Liver (tissue), 9 donors: ENCODE results near the gene ARHGAP23. TPM values are rescaled to one million over a fixed set of nuclear protein-coding genes. Genes with fewer than 3 reads are reported as not detected.

Source experiments
- DNase-seq: peaks from one replicate; pipeline ENCODE4 v3.0.0-alpha.2; 2017; ENCODE audit warnings: low spot score
- H3K27ac ChIP-seq, 2 donors: one replicate each; pipeline ENCODE4 v1.7.0; 2013; ENCODE audit warnings: inconsistent platforms in 2 of 2, low read length in 2 of 2, control low read depth in 1 of 2, low read depth in 1 of 2, mild to moderate bottlenecking in 1 of 2
- H3K27me3 ChIP-seq, 4 donors: one replicate each; pipeline versions ENCODE4 v1.6.1 to v1.7.0; 2013; ENCODE audit warnings: low read length in 3 of 4, inconsistent platforms in 1 of 4, mild to moderate bottlenecking in 1 of 4, moderate library complexity in 1 of 4; ENCODE audit not compliant: control insufficient read depth in 4 of 4, insufficient read depth in 4 of 4
- H3K36me3 ChIP-seq, 4 donors: one replicate each; pipeline versions ENCODE4 v1.6.1 to v1.7.0; 2013; ENCODE audit warnings: low read length in 3 of 4, mild to moderate bottlenecking in 3 of 4, low read depth in 1 of 4, moderate library complexity in 1 of 4; ENCODE audit not compliant: control insufficient read depth in 4 of 4, insufficient read depth in 3 of 4
- H3K4me1 ChIP-seq, 4 donors: one replicate each; pipeline versions ENCODE4 v1.6.1 to v1.7.0; 2013; ENCODE audit warnings: low read length in 3 of 4, mild to moderate bottlenecking in 3 of 4, moderate library complexity in 1 of 4; ENCODE audit not compliant: control insufficient read depth in 4 of 4, insufficient read depth in 4 of 4
- H3K4me3 ChIP-seq, 3 donors: one replicate each; pipeline versions ENCODE4 v1.6.1 to v1.7.0; 2013; ENCODE audit warnings: low read length in 3 of 3, control low read depth in 1 of 3, low read depth in 1 of 3, mild to moderate bottlenecking in 1 of 3
- H3K9ac ChIP-seq, 2 donors: one replicate each; pipeline ENCODE4 v1.7.0; 2013; ENCODE audit warnings: low read length in 2 of 2, mild to moderate bottlenecking in 2 of 2, moderate library complexity in 2 of 2, control low read depth in 1 of 2, low read depth in 1 of 2
- H3K9me3 ChIP-seq, 4 donors: one replicate each; pipeline versions ENCODE4 v1.6.1 to v1.7.0; 2013; ENCODE audit warnings: low read length in 3 of 4; ENCODE audit not compliant: control insufficient read depth in 4 of 4
- EGR1 ChIP-seq, 2 donors: IDR thresholded peaks; 2 replicates each; pipeline ENCODE4 v1.6.1; 2016 to 2018; ENCODE audit warnings: antibody characterized with exemption in 2 of 2, low read depth in 2 of 2
- FOXA1 ChIP-seq: IDR thresholded peaks from 2 replicates; pipeline ENCODE4 v1.6.1; 2016; ENCODE audit warnings: antibody characterized with exemption
- FOXA2 ChIP-seq: IDR thresholded peaks from 2 replicates; pipeline ENCODE4 v1.6.1; 2016; ENCODE audit warnings: antibody characterized with exemption
- GABPA ChIP-seq, 2 donors: IDR thresholded peaks in 1 of 2; conservative IDR thresholded peaks in 1 of 2; 2 replicates each; pipeline ENCODE4 v1.6.1; 2016; ENCODE audit warnings: antibody characterized with exemption in 2 of 2, mild to moderate bottlenecking in 1 of 2, moderate library complexity in 1 of 2
- HNF4A ChIP-seq, 2 donors: conservative IDR thresholded peaks; 2 replicates each; pipeline ENCODE4 v1.6.1; 2016; ENCODE audit warnings: antibody characterized with exemption in 2 of 2, mild to moderate bottlenecking in 2 of 2
- JUND ChIP-seq, 2 donors: IDR thresholded peaks; 2 replicates each; pipeline ENCODE4 v1.6.1; 2016; ENCODE audit warnings: antibody characterized with exemption in 2 of 2
- NR2F2 ChIP-seq: IDR thresholded peaks from 2 replicates; pipeline ENCODE4 v1.6.1; 2016; ENCODE audit warnings: antibody characterized with exemption
- RAD21 ChIP-seq, 2 donors: IDR thresholded peaks; 2 replicates each; pipeline ENCODE4 v1.6.1; 2016; ENCODE audit warnings: antibody characterized with exemption in 2 of 2, mild to moderate bottlenecking in 2 of 2
- TAF1 ChIP-seq: conservative IDR thresholded peaks from 2 replicates; pipeline ENCODE4 v1.6.1; 2016; ENCODE audit warnings: antibody characterized with exemption, mild to moderate bottlenecking
- YY1 ChIP-seq: IDR thresholded peaks from 2 replicates; pipeline ENCODE4 v1.6.1; 2016; ENCODE audit warnings: antibody characterized with exemption, mild to moderate bottlenecking
- ZBTB33 ChIP-seq: IDR thresholded peaks from 2 replicates; pipeline ENCODE4 v1.6.1; 2016; ENCODE audit warnings: antibody characterized with exemption
- WGBS: extraction: QIAGEN DNeasy Blood & Tissue Kit; methylation state at CpG from one replicate; pipeline ENCODE4 v1.1.7; 2013; 5-methylcytosine and 5-hydroxymethylcytosine counted together
- polyA plus RNA-seq, 2 donors: library from polyadenylated mRNA; stranded (reverse) in 1 of 2; unstranded in 1 of 2; fragments of 200-250 nt in 1 of 2; fragments of >200 nt in 1 of 2; fragmentation: Nextera tagmentation in 1 of 2; extraction: Ambion mirVana in 1 of 2; gene quantifications; one replicate each; pipeline versions ENCODE4 v1.2.1 to v1.2.3, GENCODE V29; 2013 to 2015
- total RNA-seq, 2 donors: library from RNA; depleted of rRNA; stranded (reverse); fragments of >200 nt; gene quantifications; one replicate each; pipeline ENCODE4 v1.2.3, GENCODE V29; 2014
- TF ChIP-seq, protein P1 (sequence below): IDR thresholded peaks from 2 replicates; pipeline ENCODE4 v1.6.1; 2016; ENCODE audit warnings: antibody characterized with exemption, mild to moderate bottlenecking
- TF ChIP-seq, protein P2 (sequence below): fragments of 150-350 bp; IDR thresholded peaks from 2 replicates; pipeline ENCODE4 v1.5.1; 2017; ENCODE audit warnings: improper control_type of control experiment, low read depth, low read length; ENCODE audit not compliant: missing input control
- TF ChIP-seq, protein P3 (sequence below): IDR thresholded peaks from 2 replicates; pipeline ENCODE4 v1.6.1; 2016; ENCODE audit warnings: antibody characterized with exemption
- TF ChIP-seq, protein P4 (sequence below): IDR thresholded peaks from 2 replicates; pipeline ENCODE4 v1.6.1; 2016; ENCODE audit warnings: antibody characterized with exemption
- donor health status: healthy.
- donor health status: healthy.
- donor health status: healthy.
- donor health status: healthy.
- donor health status: healthy.

The ARHGAP23 gene
- total and polyA plus RNA-seq, 4 donors = 0.28 to 31.8 (median 4.6) TPM

GRCh38 chr17:38448208-38448771 lies 20.0 kb downstream of the ARHGAP23 start:
- H3K4me1 ChIP-seq = peaks cover 0 to 8% (median 1%) of the 10 kb centered on the region in 4 donors
- H3K9me3 ChIP-seq = no peaks in the 10 kb centered on the region
- H3K36me3 ChIP-seq = no peaks in the 10 kb centered on the region
- H3K27me3 ChIP-seq = peaks cover 0 to 6% (median 0%) of the 10 kb centered on the region in 4 donors
- peak overlapping the region in 1 of 2 donors; percentile 25 for H3K27ac ChIP-seq
- WGBS = 71% methylated on average over 9 of the region's 9 CpGs
- H3K9ac ChIP-seq = no peak overlapping the region
- no peak for DNase-seq
- no peak overlapping the region for H3K4me3 ChIP-seq
- TF ChIP-seq, protein P1, sequence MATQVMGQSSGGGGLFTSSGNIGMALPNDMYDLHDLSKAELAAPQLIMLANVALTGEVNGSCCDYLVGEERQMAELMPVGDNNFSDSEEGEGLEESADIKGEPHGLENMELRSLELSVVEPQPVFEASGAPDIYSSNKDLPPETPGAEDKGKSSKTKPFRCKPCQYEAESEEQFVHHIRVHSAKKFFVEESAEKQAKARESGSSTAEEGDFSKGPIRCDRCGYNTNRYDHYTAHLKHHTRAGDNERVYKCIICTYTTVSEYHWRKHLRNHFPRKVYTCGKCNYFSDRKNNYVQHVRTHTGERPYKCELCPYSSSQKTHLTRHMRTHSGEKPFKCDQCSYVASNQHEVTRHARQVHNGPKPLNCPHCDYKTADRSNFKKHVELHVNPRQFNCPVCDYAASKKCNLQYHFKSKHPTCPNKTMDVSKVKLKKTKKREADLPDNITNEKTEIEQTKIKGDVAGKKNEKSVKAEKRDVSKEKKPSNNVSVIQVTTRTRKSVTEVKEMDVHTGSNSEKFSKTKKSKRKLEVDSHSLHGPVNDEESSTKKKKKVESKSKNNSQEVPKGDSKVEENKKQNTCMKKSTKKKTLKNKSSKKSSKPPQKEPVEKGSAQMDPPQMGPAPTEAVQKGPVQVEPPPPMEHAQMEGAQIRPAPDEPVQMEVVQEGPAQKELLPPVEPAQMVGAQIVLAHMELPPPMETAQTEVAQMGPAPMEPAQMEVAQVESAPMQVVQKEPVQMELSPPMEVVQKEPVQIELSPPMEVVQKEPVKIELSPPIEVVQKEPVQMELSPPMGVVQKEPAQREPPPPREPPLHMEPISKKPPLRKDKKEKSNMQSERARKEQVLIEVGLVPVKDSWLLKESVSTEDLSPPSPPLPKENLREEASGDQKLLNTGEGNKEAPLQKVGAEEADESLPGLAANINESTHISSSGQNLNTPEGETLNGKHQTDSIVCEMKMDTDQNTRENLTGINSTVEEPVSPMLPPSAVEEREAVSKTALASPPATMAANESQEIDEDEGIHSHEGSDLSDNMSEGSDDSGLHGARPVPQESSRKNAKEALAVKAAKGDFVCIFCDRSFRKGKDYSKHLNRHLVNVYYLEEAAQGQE = no peak
- TF ChIP-seq FOXA2 (no peak), TAF1 (no peak), RAD21 (IDR thresholded peaks at IDR 0.05) (no peak), HNF4A (conservative IDR thresholded peaks at IDR 0.05) (no peak), EGR1 (IDR thresholded peaks at IDR 0.05; ENCODE audit: low read depth in 2 of 2) (no peak), JUND (IDR thresholded peaks at IDR 0.05) (no peak)

DNA sequence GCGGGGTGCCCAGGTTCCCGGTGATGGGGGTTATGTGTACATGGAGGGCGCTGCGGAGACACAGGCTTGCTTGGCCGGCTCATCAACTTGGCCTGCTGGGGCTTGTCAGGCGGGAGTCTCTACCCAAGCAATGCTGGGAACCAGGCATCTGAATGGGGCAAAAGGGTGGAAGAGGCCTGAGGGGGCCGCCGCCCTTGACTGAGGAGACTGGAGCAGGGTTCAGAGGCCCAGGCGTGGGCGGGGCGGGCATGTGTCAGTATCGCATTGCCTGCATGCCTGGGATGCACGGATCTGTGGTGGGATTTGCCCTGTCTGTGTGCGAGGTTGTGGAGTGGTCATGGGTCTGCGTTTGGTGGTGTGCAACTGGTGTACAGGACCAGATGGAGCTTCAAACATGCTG lies 21.1 kb downstream of the ARHGAP23 start:
- Histone ChIP-seq H3K27me3 (peaks cover 0 to 6% (median 0%) of the 10 kb centered on the region in 4 donors), H3K9ac (no peak overlapping the region), H3K36me3 (no peaks in the 10 kb centered on the region), H3K4me3 (no peak overlapping the region), H3K9me3 (no peaks in the 10 kb centered on the region), H3K27ac (peak overlapping the region in 1 of 2 donors; percentile 34), H3K4me1 (peaks cover 0 to 8% (median 2%) of the 10 kb centered on the region in 4 donors)
- DNase-seq = no peak
- TF ChIP-seq, protein P2, sequence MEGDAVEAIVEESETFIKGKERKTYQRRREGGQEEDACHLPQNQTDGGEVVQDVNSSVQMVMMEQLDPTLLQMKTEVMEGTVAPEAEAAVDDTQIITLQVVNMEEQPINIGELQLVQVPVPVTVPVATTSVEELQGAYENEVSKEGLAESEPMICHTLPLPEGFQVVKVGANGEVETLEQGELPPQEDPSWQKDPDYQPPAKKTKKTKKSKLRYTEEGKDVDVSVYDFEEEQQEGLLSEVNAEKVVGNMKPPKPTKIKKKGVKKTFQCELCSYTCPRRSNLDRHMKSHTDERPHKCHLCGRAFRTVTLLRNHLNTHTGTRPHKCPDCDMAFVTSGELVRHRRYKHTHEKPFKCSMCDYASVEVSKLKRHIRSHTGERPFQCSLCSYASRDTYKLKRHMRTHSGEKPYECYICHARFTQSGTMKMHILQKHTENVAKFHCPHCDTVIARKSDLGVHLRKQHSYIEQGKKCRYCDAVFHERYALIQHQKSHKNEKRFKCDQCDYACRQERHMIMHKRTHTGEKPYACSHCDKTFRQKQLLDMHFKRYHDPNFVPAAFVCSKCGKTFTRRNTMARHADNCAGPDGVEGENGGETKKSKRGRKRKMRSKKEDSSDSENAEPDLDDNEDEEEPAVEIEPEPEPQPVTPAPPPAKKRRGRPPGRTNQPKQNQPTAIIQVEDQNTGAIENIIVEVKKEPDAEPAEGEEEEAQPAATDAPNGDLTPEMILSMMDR = no peak
- TF ChIP-seq EGR1 (IDR thresholded peaks at IDR 0.05; ENCODE audit: low read depth in 2 of 2) = no peak
- TF ChIP-seq NR2F2 = no peak
- TF ChIP-seq ZBTB33 = no peak
- TF ChIP-seq GABPA (IDR thresholded peaks at IDR 0.05 in 1 of 2, conservative IDR thresholded peaks at IDR 0.05 in 1 of 2) = no peak
- TF ChIP-seq, protein P1 = no peak
- TF ChIP-seq, protein P3, sequence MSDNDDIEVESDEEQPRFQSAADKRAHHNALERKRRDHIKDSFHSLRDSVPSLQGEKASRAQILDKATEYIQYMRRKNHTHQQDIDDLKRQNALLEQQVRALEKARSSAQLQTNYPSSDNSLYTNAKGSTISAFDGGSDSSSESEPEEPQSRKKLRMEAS = no peak
- no peak for TF ChIP-seq RAD21 (IDR thresholded peaks at IDR 0.05)
- no peak for TF ChIP-seq YY1
- no peak for TF ChIP-seq FOXA1
- TF ChIP-seq, protein P4, sequence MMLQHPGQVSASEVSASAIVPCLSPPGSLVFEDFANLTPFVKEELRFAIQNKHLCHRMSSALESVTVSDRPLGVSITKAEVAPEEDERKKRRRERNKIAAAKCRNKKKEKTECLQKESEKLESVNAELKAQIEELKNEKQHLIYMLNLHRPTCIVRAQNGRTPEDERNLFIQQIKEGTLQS = no peak
- 79% methylated on average over 15 of the region's 15 CpGs for WGBS
